Tibial nerve (tissue), 4 donors: ENCODE measurements around the gene PNMT. TPM values are rescaled to one million over a fixed set of nuclear protein-coding genes. Genes with fewer than 3 reads are reported as not detected.

Experiments
- DNase-seq, 2 donors: peaks; one replicate each; pipeline ENCODE4 v3.0.0-alpha.2; 2019; ENCODE audit warnings: low spot score in 2 of 2
- H3K27ac ChIP-seq, 4 donors: fragments of 200-600 bp; sonication (generic) in 3 of 4; one replicate each; pipeline ENCODE4 v1.5.1; 2017 to 2019; ENCODE audit warnings: mild to moderate bottlenecking in 1 of 4
- H3K27me3 ChIP-seq, 2 donors: fragments of 200-600 bp; sonication (generic) in 1 of 2; one replicate each; pipeline versions ENCODE4 v1.5.1 to v1.6.0; 2017 to 2019
- H3K36me3 ChIP-seq, 3 donors: fragments of 200-600 bp; sonication (generic); one replicate each; pipeline ENCODE4 v1.5.1; 2018 to 2019
- H3K4me1 ChIP-seq, 4 donors: fragments of 200-600 bp; sonication (generic) in 3 of 4; one replicate each; pipeline ENCODE4 v1.5.1; 2017 to 2019
- H3K4me3 ChIP-seq, 4 donors: fragments of 200-600 bp; sonication (generic) in 3 of 4; one replicate each; pipeline ENCODE4 v1.5.1; 2017 to 2019; ENCODE audit warnings: mild to moderate bottlenecking in 1 of 4, moderate library complexity in 1 of 4
- H3K9me3 ChIP-seq, 4 donors: fragments of 200-600 bp; sonication (generic) in 3 of 4; one replicate each; pipeline ENCODE4 v1.5.1; 2017 to 2019
- EP300 ChIP-seq, 2 donors: sonication (generic); formaldehyde crosslinking; IDR thresholded peaks; one replicate each; pipeline ENCODE4 v1.6.1; 2017; ENCODE audit warnings: antibody characterized with exemption in 2 of 2, mild to moderate bottlenecking in 1 of 2
- POLR2A ChIP-seq, 2 donors: fragments of 450-650 bp; IDR thresholded peaks; one replicate each; pipeline ENCODE4 v1.6.1; 2017; ENCODE audit warnings: antibody characterized with exemption in 2 of 2, mild to moderate bottlenecking in 2 of 2, moderate library complexity in 2 of 2
- WGBS, 2 donors: methylation state at CpG; one replicate each; pipeline ENCODE4 v1.1.5; 2018; 5-methylcytosine and 5-hydroxymethylcytosine counted together
- total RNA-seq, 4 donors: library from RNA; depleted of rRNA; stranded (reverse); fragments of >200 nt; gene quantifications; one replicate each; pipeline ENCODE4 v1.1.0, GENCODE V29; 2016
- TF ChIP-seq, protein P1 (sequence below), 5 experiments: fragments of 200-600 bp in 3 of 5; fragments of 450-650 bp in 2 of 5; sonication (generic) in 3 of 5; IDR thresholded peaks; one replicate each; pipeline ENCODE4 v1.5.1; 2016 to 2019; ENCODE audit warnings: antibody characterized with exemption in 5 of 5, mild to moderate bottlenecking in 3 of 5, moderate library complexity in 2 of 5

The PNMT gene
- total RNA-seq, 4 donors from 2014 or later: 2.4 to 19.6 (median 12.4) TPM

DNA sequence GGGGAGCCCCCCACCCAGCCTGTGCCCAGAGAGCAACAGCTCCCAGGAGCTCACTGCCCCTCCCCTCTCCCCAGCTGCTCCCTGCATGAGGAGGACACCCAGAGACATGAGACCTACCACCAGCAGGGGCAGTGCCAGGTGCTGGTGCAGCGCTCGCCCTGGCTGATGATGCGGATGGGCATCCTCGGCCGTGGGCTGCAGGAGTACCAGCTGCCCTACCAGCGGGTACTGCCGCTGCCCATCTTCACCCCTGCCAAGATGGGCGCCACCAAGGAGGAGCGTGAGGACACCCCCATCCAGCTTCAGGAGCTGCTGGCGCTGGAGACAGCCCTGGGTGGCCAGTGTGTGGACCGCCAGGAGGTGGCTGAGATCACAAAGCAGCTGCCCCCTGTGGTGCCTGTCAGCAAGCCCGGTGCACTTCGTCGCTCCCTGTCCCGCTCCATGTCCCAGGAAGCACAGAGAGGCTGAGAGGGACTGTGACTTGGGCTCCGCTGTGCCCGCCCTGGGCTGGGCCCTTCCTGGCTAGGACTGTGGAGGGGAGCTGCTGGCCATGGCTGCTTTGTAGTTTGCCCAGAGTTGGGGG, 2.5 kb upstream of the PNMT start:
- Histone ChIP-seq H3K27me3 (peaks cover 0 to 51% of the 10 kb centered on the region in 2 donors), H3K27ac (peak overlapping the region in 2 of 4 donors; percentile 60 to 70), H3K36me3 (peaks cover 0 to 30% (median 5%) of the 10 kb centered on the region in 3 donors), H3K4me3 (no peak overlapping the region), H3K9me3 (no peaks in the 10 kb centered on the region), H3K4me1 (peaks cover 0 to 84% (median 46%) of the 10 kb centered on the region in 4 donors)
- 79 to 93% methylated on average over 2 to 3 of the region's 17 CpGs for WGBS, 2 donors
- DNase-seq: no peak
- TF ChIP-seq EP300 (IDR thresholded peaks at IDR 0.05): no peak
- TF ChIP-seq POLR2A (IDR thresholded peaks at IDR 0.05): no peak
- TF ChIP-seq, protein P1, sequence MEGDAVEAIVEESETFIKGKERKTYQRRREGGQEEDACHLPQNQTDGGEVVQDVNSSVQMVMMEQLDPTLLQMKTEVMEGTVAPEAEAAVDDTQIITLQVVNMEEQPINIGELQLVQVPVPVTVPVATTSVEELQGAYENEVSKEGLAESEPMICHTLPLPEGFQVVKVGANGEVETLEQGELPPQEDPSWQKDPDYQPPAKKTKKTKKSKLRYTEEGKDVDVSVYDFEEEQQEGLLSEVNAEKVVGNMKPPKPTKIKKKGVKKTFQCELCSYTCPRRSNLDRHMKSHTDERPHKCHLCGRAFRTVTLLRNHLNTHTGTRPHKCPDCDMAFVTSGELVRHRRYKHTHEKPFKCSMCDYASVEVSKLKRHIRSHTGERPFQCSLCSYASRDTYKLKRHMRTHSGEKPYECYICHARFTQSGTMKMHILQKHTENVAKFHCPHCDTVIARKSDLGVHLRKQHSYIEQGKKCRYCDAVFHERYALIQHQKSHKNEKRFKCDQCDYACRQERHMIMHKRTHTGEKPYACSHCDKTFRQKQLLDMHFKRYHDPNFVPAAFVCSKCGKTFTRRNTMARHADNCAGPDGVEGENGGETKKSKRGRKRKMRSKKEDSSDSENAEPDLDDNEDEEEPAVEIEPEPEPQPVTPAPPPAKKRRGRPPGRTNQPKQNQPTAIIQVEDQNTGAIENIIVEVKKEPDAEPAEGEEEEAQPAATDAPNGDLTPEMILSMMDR (IDR thresholded peaks at IDR 0.05): no peak

DNA sequence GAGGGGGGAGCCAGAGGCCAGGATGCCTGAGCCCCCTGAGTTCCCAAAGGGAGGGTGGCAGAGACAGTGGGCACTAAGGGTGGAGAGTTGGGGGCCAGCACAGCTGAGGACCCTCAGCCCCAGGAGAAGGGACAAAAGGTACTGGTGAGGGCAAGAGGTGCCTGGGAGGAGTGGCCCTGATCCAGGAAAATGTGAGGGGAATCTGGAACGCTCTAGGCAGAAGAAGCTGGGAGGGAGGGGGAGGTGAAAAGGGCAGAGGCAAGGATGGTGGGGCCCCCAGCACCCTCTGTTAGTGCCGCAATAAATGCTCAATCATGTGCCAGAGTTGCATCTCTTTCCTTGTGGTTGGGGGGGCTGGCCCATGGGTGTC, 2.0 kb upstream of the PNMT start:
- Histone ChIP-seq H3K4me1 (peaks cover 0 to 79% (median 46%) of the 10 kb centered on the region in 4 donors), H3K9me3 (no peaks in the 10 kb centered on the region), H3K4me3 (no peak overlapping the region), H3K36me3 (peaks cover 0 to 26% (median under 1%) of the 10 kb centered on the region in 3 donors), H3K27ac (peak overlapping the region in 2 of 4 donors; percentile 60 to 70), H3K27me3 (peaks cover 0 to 56% of the 10 kb centered on the region in 2 donors)
- no peak for DNase-seq
- TF ChIP-seq, protein P1 (IDR thresholded peaks at IDR 0.05): no peak
- TF ChIP-seq EP300 (IDR thresholded peaks at IDR 0.05) (no peak), POLR2A (IDR thresholded peaks at IDR 0.05) (no peak)
- 29 to 42% methylated on average over 2 of the region's 2 CpGs for WGBS, 2 donors

DNA sequence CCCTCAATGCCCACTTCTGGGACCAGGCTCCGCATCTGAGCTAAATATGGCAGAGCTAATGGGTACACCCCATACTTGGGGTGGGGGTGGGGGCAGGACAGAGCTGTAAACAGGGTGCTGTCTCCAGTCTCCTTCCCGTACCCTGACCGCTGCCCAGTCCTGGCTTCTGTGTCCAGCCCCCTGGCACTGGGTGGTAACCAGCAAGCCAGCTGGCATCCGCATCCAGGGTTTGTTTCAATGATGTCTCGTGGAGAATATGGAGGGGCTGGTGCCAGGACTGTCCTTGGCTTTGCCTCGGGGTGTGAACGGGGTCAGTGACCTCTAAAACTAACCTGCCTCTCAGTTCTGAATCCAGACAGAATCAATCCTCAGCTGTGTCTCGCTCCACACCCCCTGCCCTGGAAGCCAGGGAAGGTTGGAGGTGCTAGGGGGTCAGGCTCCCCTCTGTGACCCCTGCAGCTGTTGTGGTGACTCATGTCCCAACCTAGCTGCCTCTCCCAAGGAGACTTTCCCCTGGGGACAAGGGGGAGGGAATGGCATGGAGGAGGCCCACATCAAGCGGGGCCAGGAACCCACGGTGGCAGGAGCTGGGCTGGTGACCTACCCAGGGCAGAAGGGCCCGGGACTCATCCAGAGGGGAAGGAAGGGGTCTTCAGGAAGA, 1.5 kb upstream of the PNMT start:
- 54 to 60% methylated on average over 10 to 11 of the region's 11 CpGs for WGBS, 2 donors
- peak in 1 of 2 donors; percentile 19 for TF ChIP-seq EP300 (IDR thresholded peaks at IDR 0.05)
- TF ChIP-seq, protein P1 (IDR thresholded peaks at IDR 0.05): no peak
- TF ChIP-seq POLR2A (IDR thresholded peaks at IDR 0.05): no peak
- no peak for DNase-seq
- Histone ChIP-seq H3K4me3 (peak overlapping the region in 3 of 4 donors; percentile 39 to 54 (median 53)), H3K36me3 (peaks cover 0 to 20% (median 0%) of the 10 kb centered on the region in 3 donors), H3K4me1 (peaks cover 0 to 77% (median 46%) of the 10 kb centered on the region in 4 donors), H3K9me3 (no peaks in the 10 kb centered on the region), H3K27ac (peak overlapping the region; percentile 27 to 70 (median 52)), H3K27me3 (peaks cover 0 to 59% of the 10 kb centered on the region in 2 donors)

DNA sequence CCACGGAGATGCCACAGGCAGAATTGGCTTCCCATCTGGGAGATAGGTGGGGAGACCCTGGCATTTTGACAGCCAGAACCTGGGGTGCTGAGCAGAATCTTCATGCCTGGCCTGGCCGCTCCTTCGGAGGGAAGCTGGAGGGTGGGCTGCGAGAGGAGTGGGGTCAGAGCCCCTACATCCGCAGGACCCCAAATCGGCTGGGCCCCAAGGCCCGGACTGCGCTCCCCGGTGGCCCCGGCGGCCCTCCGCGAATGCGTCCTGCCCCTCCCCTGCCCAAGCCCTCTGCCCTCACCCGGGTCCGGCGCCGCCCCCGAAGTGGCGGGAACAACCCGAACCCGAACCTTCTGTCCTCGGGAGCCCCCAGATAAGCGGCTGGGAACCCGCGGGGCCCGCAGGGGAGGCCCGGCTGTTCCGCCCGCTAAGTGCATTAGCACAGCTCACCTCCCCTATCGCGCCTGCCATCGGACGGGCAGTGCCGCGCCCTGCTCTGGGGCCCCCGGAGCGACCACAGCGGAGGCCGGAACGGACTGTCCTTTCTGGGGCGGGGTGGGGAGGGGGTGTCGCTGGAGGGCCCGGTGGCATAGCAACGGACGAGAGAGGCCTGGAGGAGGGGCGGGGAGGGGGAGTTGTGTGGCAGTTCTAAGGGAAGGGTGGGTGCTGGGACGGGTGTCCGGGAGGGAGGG, 850 bp upstream of the PNMT start:
- Histone ChIP-seq H3K27me3 (peaks cover 0 to 59% of the 10 kb centered on the region in 2 donors), H3K4me3 (peak overlapping the region; percentile 15 to 54 (median 46)), H3K4me1 (peaks cover 0 to 76% (median 46%) of the 10 kb centered on the region in 4 donors), H3K9me3 (no peaks in the 10 kb centered on the region), H3K27ac (peak overlapping the region; percentile 27 to 70 (median 52)), H3K36me3 (peaks cover 0 to 14% (median 0%) of the 10 kb centered on the region in 3 donors)
- TF ChIP-seq, protein P1 (IDR thresholded peaks at IDR 0.05): no peak
- TF ChIP-seq EP300 (IDR thresholded peaks at IDR 0.05): peak in 1 of 2 donors; percentile 33
- no peak for DNase-seq
- WGBS, 2 donors: 14 to 16% methylated on average over 26 to 44 of the region's 49 CpGs
